Measurements from ENCODE around the gene ULBP3. TPM values are rescaled to one million over a fixed set of nuclear protein-coding genes. Genes with fewer than 3 reads are reported as not detected.

The ULBP3 gene
- polyA plus RNA-seq, 1 donor, result 1.8 TPM

- no peak for DNase-seq
- peaks cover 10% of the 10 kb centered on the region for H3K27me3 ChIP-seq (ENCODE audit: control insufficient read depth, insufficient read depth, low read length)
- peaks cover 2% of the 10 kb centered on the region for H3K4me1 ChIP-seq (ENCODE audit: control insufficient read depth, insufficient read depth, low read length)
- H3K4me3 ChIP-seq (ENCODE audit: low read length), result no peak overlapping the region
- no peaks in the 10 kb centered on the region for H3K9me3 ChIP-seq (ENCODE audit: control insufficient read depth, low read depth, low read length)
- H3K36me3 ChIP-seq (ENCODE audit: control insufficient read depth, insufficient read depth, low read length), result no peaks in the 10 kb centered on the region
- H3K27ac ChIP-seq (ENCODE audit: low read length), result no peak overlapping the region
- WGBS (ENCODE audit: insufficient coverage, low lambda C conversion rate), result no CpG with 5 or more reads among the region's 10 CpGs
These were observed 29.2 kb upstream of the ULBP3 start for GRCh38 chr6:150098155-150098554.

GRCh38 chr6:150093397-150093796, 24.5 kb upstream of the ULBP3 start:
- no CpG with 5 or more reads among the region's 6 CpGs for WGBS (ENCODE audit: insufficient coverage, low lambda C conversion rate)
- Histone ChIP-seq H3K4me1 (ENCODE audit: control insufficient read depth, insufficient read depth, low read length) (peaks cover 2% of the 10 kb centered on the region), H3K4me3 (ENCODE audit: low read length) (no peak overlapping the region), H3K27me3 (ENCODE audit: control insufficient read depth, insufficient read depth, low read length) (peaks cover 10% of the 10 kb centered on the region), H3K36me3 (ENCODE audit: control insufficient read depth, insufficient read depth, low read length) (no peaks in the 10 kb centered on the region), H3K27ac (ENCODE audit: low read length) (no peak overlapping the region), H3K9me3 (ENCODE audit: control insufficient read depth, low read depth, low read length) (no peaks in the 10 kb centered on the region)
- DNase-seq, result no peak

- DNase-seq, result no peak
- H3K4me3 ChIP-seq (ENCODE audit: low read length), result no peak overlapping the region
- H3K4me1 ChIP-seq (ENCODE audit: control insufficient read depth, insufficient read depth, low read length), result peaks cover 2% of the 10 kb centered on the region
- peaks cover 10% of the 10 kb centered on the region for H3K27me3 ChIP-seq (ENCODE audit: control insufficient read depth, insufficient read depth, low read length)
- no peak overlapping the region for H3K27ac ChIP-seq (ENCODE audit: low read length)
- no peaks in the 10 kb centered on the region for H3K36me3 ChIP-seq (ENCODE audit: control insufficient read depth, insufficient read depth, low read length)
- no CpG with 5 or more reads among the region's 4 CpGs for WGBS (ENCODE audit: insufficient coverage, low lambda C conversion rate)
- H3K9me3 ChIP-seq (ENCODE audit: control insufficient read depth, low read depth, low read length), result no peaks in the 10 kb centered on the region
These were observed 22.6 kb upstream of the ULBP3 start for GRCh38 chr6:150091476-150091875.

- Histone ChIP-seq H3K27ac (ENCODE audit: low read length) (no peak overlapping the region), H3K27me3 (ENCODE audit: control insufficient read depth, insufficient read depth, low read length) (peaks cover 7% of the 10 kb centered on the region), H3K36me3 (ENCODE audit: control insufficient read depth, insufficient read depth, low read length) (no peaks in the 10 kb centered on the region), H3K4me1 (ENCODE audit: control insufficient read depth, insufficient read depth, low read length) (peaks cover 2% of the 10 kb centered on the region), H3K9me3 (ENCODE audit: control insufficient read depth, low read depth, low read length) (no peaks in the 10 kb centered on the region), H3K4me3 (ENCODE audit: low read length) (no peak overlapping the region)
- DNase-seq, result no peak
- WGBS (ENCODE audit: insufficient coverage, low lambda C conversion rate), result no CpG with 5 or more reads among the region's 3 CpGs
These were observed 21.4 kb upstream of the ULBP3 start for GRCh38 chr6:150090328-150090727.

- Histone ChIP-seq H3K4me3 (ENCODE audit: low read length) (no peak overlapping the region), H3K9me3 (ENCODE audit: control insufficient read depth, low read depth, low read length) (no peaks in the 10 kb centered on the region), H3K27me3 (ENCODE audit: control insufficient read depth, insufficient read depth, low read length) (peaks cover 6% of the 10 kb centered on the region), H3K4me1 (ENCODE audit: control insufficient read depth, insufficient read depth, low read length) (peaks cover 2% of the 10 kb centered on the region), H3K36me3 (ENCODE audit: control insufficient read depth, insufficient read depth, low read length) (no peaks in the 10 kb centered on the region), H3K27ac (ENCODE audit: low read length) (no peak overlapping the region)
- DNase-seq, result no peak
- WGBS (ENCODE audit: insufficient coverage, low lambda C conversion rate), result no CpG with 5 or more reads among the region's 12 CpGs
These were observed 19.7 kb upstream of the ULBP3 start for GRCh38 chr6:150088481-150089154.

- DNase-seq, result no peak
- no CpG with 5 or more reads among the region's 1 CpG for WGBS (ENCODE audit: insufficient coverage, low lambda C conversion rate)
- Histone ChIP-seq H3K27ac (ENCODE audit: low read length) (no peak overlapping the region), H3K36me3 (ENCODE audit: control insufficient read depth, insufficient read depth, low read length) (no peaks in the 10 kb centered on the region), H3K4me3 (ENCODE audit: low read length) (no peak overlapping the region), H3K9me3 (ENCODE audit: control insufficient read depth, low read depth, low read length) (no peaks in the 10 kb centered on the region), H3K27me3 (ENCODE audit: control insufficient read depth, insufficient read depth, low read length) (peaks cover 2% of the 10 kb centered on the region), H3K4me1 (ENCODE audit: control insufficient read depth, insufficient read depth, low read length) (no peaks in the 10 kb centered on the region)
These were observed 18.4 kb upstream of the ULBP3 start for GRCh38 chr6:150087336-150087735.

GRCh38 chr6:150086026-150086425, 17.1 kb upstream of the ULBP3 start:
- H3K4me1 ChIP-seq (ENCODE audit: control insufficient read depth, insufficient read depth, low read length), result no peaks in the 10 kb centered on the region
- DNase-seq, result no peak
- no CpG with 5 or more reads among the region's 7 CpGs for WGBS (ENCODE audit: insufficient coverage, low lambda C conversion rate)
- H3K36me3 ChIP-seq (ENCODE audit: control insufficient read depth, insufficient read depth, low read length), result no peaks in the 10 kb centered on the region
- H3K27ac ChIP-seq (ENCODE audit: low read length), result no peak overlapping the region
- H3K27me3 ChIP-seq (ENCODE audit: control insufficient read depth, insufficient read depth, low read length), result peaks cover 2% of the 10 kb centered on the region
- H3K9me3 ChIP-seq (ENCODE audit: control insufficient read depth, low read depth, low read length), result no peaks in the 10 kb centered on the region
- H3K4me3 ChIP-seq (ENCODE audit: low read length), result no peak overlapping the region

- Histone ChIP-seq H3K9me3 (ENCODE audit: control insufficient read depth, low read depth, low read length) (no peaks in the 10 kb centered on the region), H3K36me3 (ENCODE audit: control insufficient read depth, insufficient read depth, low read length) (no peaks in the 10 kb centered on the region), H3K4me3 (ENCODE audit: low read length) (no peak overlapping the region), H3K27me3 (ENCODE audit: control insufficient read depth, insufficient read depth, low read length) (peaks cover 2% of the 10 kb centered on the region), H3K4me1 (ENCODE audit: control insufficient read depth, insufficient read depth, low read length) (no peaks in the 10 kb centered on the region), H3K27ac (ENCODE audit: low read length) (no peak overlapping the region)
- no CpG with 5 or more reads among the region's 7 CpGs for WGBS (ENCODE audit: insufficient coverage, low lambda C conversion rate)
- DNase-seq, result no peak
These were observed 15.5 kb upstream of the ULBP3 start for GRCh38 chr6:150084426-150084825.

GRCh38 chr6:150083839-150084238, 14.9 kb upstream of the ULBP3 start:
- Histone ChIP-seq H3K4me1 (ENCODE audit: control insufficient read depth, insufficient read depth, low read length) (no peaks in the 10 kb centered on the region), H3K4me3 (ENCODE audit: low read length) (no peak overlapping the region), H3K27me3 (ENCODE audit: control insufficient read depth, insufficient read depth, low read length) (peaks cover 2% of the 10 kb centered on the region), H3K9me3 (ENCODE audit: control insufficient read depth, low read depth, low read length) (no peaks in the 10 kb centered on the region), H3K36me3 (ENCODE audit: control insufficient read depth, insufficient read depth, low read length) (no peaks in the 10 kb centered on the region), H3K27ac (ENCODE audit: low read length) (no peak overlapping the region)
- no CpG with 5 or more reads among the region's 3 CpGs for WGBS (ENCODE audit: insufficient coverage, low lambda C conversion rate)
- no peak for DNase-seq

GRCh38 chr6:150081702-150082101, 12.8 kb upstream of the ULBP3 start:
- H3K4me3 ChIP-seq (ENCODE audit: low read length), result no peak overlapping the region
- H3K27ac ChIP-seq (ENCODE audit: low read length), result no peak overlapping the region
- no peaks in the 10 kb centered on the region for H3K4me1 ChIP-seq (ENCODE audit: control insufficient read depth, insufficient read depth, low read length)
- peaks cover 2% of the 10 kb centered on the region for H3K27me3 ChIP-seq (ENCODE audit: control insufficient read depth, insufficient read depth, low read length)
- no CpG with 5 or more reads among the region's 4 CpGs for WGBS (ENCODE audit: insufficient coverage, low lambda C conversion rate)
- DNase-seq, result no peak
- H3K9me3 ChIP-seq (ENCODE audit: control insufficient read depth, low read depth, low read length), result no peaks in the 10 kb centered on the region
- H3K36me3 ChIP-seq (ENCODE audit: control insufficient read depth, insufficient read depth, low read length), result no peaks in the 10 kb centered on the region

- no peaks in the 10 kb centered on the region for H3K27me3 ChIP-seq (ENCODE audit: control insufficient read depth, insufficient read depth, low read length)
- DNase-seq, result no peak
- no peaks in the 10 kb centered on the region for H3K36me3 ChIP-seq (ENCODE audit: control insufficient read depth, insufficient read depth, low read length)
These were observed 10.7 kb upstream of the ULBP3 start for GRCh38 chr6:150079604-150080003.

More at GRCh38 chr6:150079604-150080003, 10.7 kb upstream of the ULBP3 start:
- no peak overlapping the region for H3K27ac ChIP-seq (ENCODE audit: low read length)
- no peaks in the 10 kb centered on the region for H3K4me1 ChIP-seq (ENCODE audit: control insufficient read depth, insufficient read depth, low read length)
- H3K4me3 ChIP-seq (ENCODE audit: low read length), result no peak overlapping the region
- WGBS (ENCODE audit: insufficient coverage, low lambda C conversion rate), result no CpG with 5 or more reads among the region's 4 CpGs
- H3K9me3 ChIP-seq (ENCODE audit: control insufficient read depth, low read depth, low read length), result no peaks in the 10 kb centered on the region
